Activated B cell treated with CpG ODN at 0.5 μM for 24 hours (primary cell): ENCODE results near the gene WBP11. TPM values are rescaled to one million over a fixed set of nuclear protein-coding genes. Genes with fewer than 3 reads are reported as not detected.

ENCODE experiments used
- ATAC-seq: fragments of 200-7000 bp; cut with Tn5 transposase; one replicate; pipeline ENCODE4 v1.10.0; 2021; ENCODE audit warnings: low read depth, mild to moderate bottlenecking, moderate library complexity
- CTCF ChIA-PET: fragments of 350-600 bp; sonication (Branson Sonifier 250); formaldehyde crosslinking; loops from one replicate; lab custom pipeline; 2021; ENCODE audit warnings: antibody characterized with exemption; lab: Charles Lee
- POLR2A ChIA-PET: fragments of 350-600 bp; sonication (Branson Sonifier 250); formaldehyde crosslinking; loops from one replicate; lab custom pipeline; 2021; ENCODE audit warnings: antibody characterized with exemption; lab: Charles Lee
- DNase-seq: peaks from one replicate; pipeline ENCODE4 v3.0.0; 2022
- H3K27ac Mint-ChIP-seq: one replicate; pipeline ENCODE4 v1.8.0; 2020; ENCODE audit warnings: mixed read lengths
- H3K27me3 Mint-ChIP-seq: one replicate; pipeline ENCODE4 v1.8.0; 2021; ENCODE audit warnings: mixed read lengths
- H3K36me3 Mint-ChIP-seq: one replicate; pipeline ENCODE4 v1.8.0; 2021; ENCODE audit warnings: low read depth, mixed read lengths
- H3K4me1 Mint-ChIP-seq: one replicate; pipeline ENCODE4 v1.8.0; 2021; ENCODE audit warnings: mixed read lengths
- H3K4me3 Mint-ChIP-seq: one replicate; pipeline ENCODE4 v1.8.0; 2020; ENCODE audit warnings: mild to moderate bottlenecking, mixed read lengths
- H3K9me3 Mint-ChIP-seq: one replicate; pipeline ENCODE4 v1.8.0; 2020; ENCODE audit warnings: mixed read lengths
- CTCF ChIP-seq: fragments of 200-600 bp; IDR thresholded peaks from one replicate; pipeline ENCODE4 v1.8.0; 2022; ENCODE audit warnings: antibody characterized with exemption, mild to moderate bottlenecking
- intact Hi-C: fragments of 100-400 bp; cut with micrococcal nuclease; formaldehyde crosslinking; loops from one replicate; pipeline ENCODE4 v1.15.1; 2024
- total RNA-seq: library from RNA; stranded (reverse); gene quantifications from 2 replicates; pipeline ENCODE4 v1.2.3, GENCODE V29; 2022

The WBP11 gene
- total RNA-seq, 1 donor from 2014 or later: 89.4 TPM

GRCh38 chr12:14846876-14847580 lies 43.8 kb upstream of the WBP11 start:
- ATAC-seq: no peak
- Mint-ChIP-seq H3K4me1 (peaks cover 9% of the 10 kb centered on the region), H3K4me3 (no peak overlapping the region), H3K27me3 (no peaks in the 10 kb centered on the region), H3K36me3 (no peaks in the 10 kb centered on the region), H3K9me3 (no peaks in the 10 kb centered on the region), H3K27ac (no peak overlapping the region)
- no peak for DNase-seq
- CTCF ChIA-PET: interaction anchor here (0.6 to 7.0 kb wide), 7 partner anchors 8 to 376 kb away, joined by 3 to 139 read pairs (median 5); partner anchors contain the start of genes ERP27 and RERG
- no peak for TF ChIP-seq CTCF
- POLR2A ChIA-PET: interaction anchor here (0.8 to 1.1 kb wide), 3 partner anchors 105 to 374 kb away, joined by 3 to 4 read pairs (median 4); partner anchors contain the start of gene RERG
- intact Hi-C loops: loop anchor here (10.0 kb wide), 1 partner anchor 678 kb away; no protein-coding TSS in a partner anchor

- ChIA-PET POLR2A (interaction anchor here (0.6 to 1.0 kb wide), 2 partner anchors 150 to 375 kb away, joined by 3 to 4 read pairs; partner anchors contain the start of gene RERG), CTCF (interaction anchor here (1.0 to 7.0 kb wide), 11 partner anchors 9 to 606 kb away, joined by 3 to 139 read pairs (median 4); partner anchors contain the start of genes ERP27 and RERG)
- ATAC-seq: no peak
- intact Hi-C loops: loop anchor here (10.0 kb wide), 1 partner anchor 679 kb away; no protein-coding TSS in a partner anchor
- H3K9me3 Mint-ChIP-seq: no peaks in the 10 kb centered on the region
- TF ChIP-seq CTCF: no peak
- no peak for DNase-seq
- no peaks in the 10 kb centered on the region for H3K36me3 Mint-ChIP-seq
- H3K4me3 Mint-ChIP-seq: no peak overlapping the region
- H3K4me1 Mint-ChIP-seq: peaks cover 13% of the 10 kb centered on the region
- no peaks in the 10 kb centered on the region for H3K27me3 Mint-ChIP-seq
- no peak overlapping the region for H3K27ac Mint-ChIP-seq
Measured at GRCh38 chr12:14846042-14846587, 42.8 kb upstream of the WBP11 start.

- DNase-seq (no peak), ATAC-seq (peak; percentile 81)
- CTCF ChIA-PET: interaction anchor here (1.0 to 7.0 kb wide), 10 partner anchors 10 to 606 kb away, joined by 3 to 139 read pairs (median 4); partner anchors contain the start of gene RERG
- Mint-ChIP-seq H3K9me3 (no peaks in the 10 kb centered on the region), H3K4me1 (peaks cover 14% of the 10 kb centered on the region), H3K36me3 (no peaks in the 10 kb centered on the region), H3K27me3 (no peaks in the 10 kb centered on the region), H3K4me3 (no peak overlapping the region), H3K27ac (peak overlapping the region; percentile 51)
- peak; percentile 87 for TF ChIP-seq CTCF
- POLR2A ChIA-PET: interaction anchor here (1.0 kb wide), 1 partner anchor 151 kb away, joined by 3 read pairs; no protein-coding TSS in a partner anchor
- intact Hi-C loops: loop anchor here (1.0 to 10.0 kb wide), 13 partner anchors 39 to 679 kb away; partner anchors contain the start of genes ARHGDIB, C12orf60, MGP and RERG
Measured at GRCh38 chr12:14845350-14845750, 42.1 kb upstream of the WBP11 start.

GRCh38 chr12:14844401-14844800 lies 41.1 kb upstream of the WBP11 start:
- Mint-ChIP-seq H3K27me3 (no peaks in the 10 kb centered on the region), H3K4me1 (peaks cover 14% of the 10 kb centered on the region), H3K36me3 (no peaks in the 10 kb centered on the region), H3K9me3 (no peaks in the 10 kb centered on the region), H3K27ac (no peak overlapping the region), H3K4me3 (no peak overlapping the region)
- ChIA-PET POLR2A (interaction anchor here (1.6 kb wide), 1 partner anchor 151 kb away, joined by 3 read pairs; no protein-coding TSS in a partner anchor), CTCF (interaction anchor here (0.8 to 7.0 kb wide), 4 partner anchors 8 to 376 kb away, joined by 3 to 139 read pairs (median 14); partner anchors contain the start of gene RERG)
- TF ChIP-seq CTCF: no peak
- DNase-seq: no peak
- intact Hi-C loops: loop anchor here (2.0 to 10.0 kb wide), 6 partner anchors 40 to 680 kb away; partner anchors contain the start of genes C12orf60, MGP and WBP11
- ATAC-seq: no peak
